HEK293T (cell line): ENCODE measurements around the gene REN.

ENCODE experiments used
- FOXK2 ChIP-seq: fragments of 450-650 bp; IDR thresholded peaks from 2 replicates; pipeline ENCODE4 v1.6.1; 2016; ENCODE audit warnings: mild to moderate bottlenecking
- NFRKB ChIP-seq: fragments of 450-650 bp; IDR thresholded peaks from 2 replicates; pipeline ENCODE4 v1.6.1; 2016; ENCODE audit warnings: mild to moderate bottlenecking, moderate library complexity

DNA sequence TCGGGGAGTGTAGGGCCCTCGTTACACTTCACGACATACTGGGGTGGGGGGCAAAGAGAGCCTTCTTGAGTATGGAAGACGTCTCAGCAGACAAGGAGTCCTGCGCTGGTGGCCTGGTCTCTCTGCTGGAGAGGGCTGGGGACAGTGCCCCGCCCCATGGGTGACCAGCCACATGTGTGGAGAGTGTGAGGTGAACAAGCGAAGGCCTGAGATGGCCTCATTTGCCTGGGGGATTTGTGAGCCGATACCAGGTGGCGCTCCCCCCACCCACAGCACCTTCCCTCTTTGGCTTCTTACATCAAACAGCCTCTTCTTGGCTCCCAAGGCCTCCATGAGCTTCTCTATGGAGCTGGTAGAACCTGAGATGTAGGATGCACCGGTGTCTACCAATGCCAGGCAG, 10.3 kb downstream of the REN start:
- TF ChIP-seq NFRKB (no peak), FOXK2 (no peak)
